Liver (tissue), 9 donors: ENCODE measurements around the gene SLC8A3. TPM values are rescaled to one million over a fixed set of nuclear protein-coding genes. Genes with fewer than 3 reads are reported as not detected.

ENCODE experiments used
- DNase-seq: peaks from one replicate; pipeline ENCODE4 v3.0.0-alpha.2; 2017; ENCODE audit warnings: low spot score
- H3K27ac ChIP-seq, 2 donors: one replicate each; pipeline ENCODE4 v1.7.0; 2013; ENCODE audit warnings: inconsistent platforms in 2 of 2, low read length in 2 of 2, control low read depth in 1 of 2, low read depth in 1 of 2, mild to moderate bottlenecking in 1 of 2
- H3K27me3 ChIP-seq, 4 donors: one replicate each; pipeline versions ENCODE4 v1.6.1 to v1.7.0; 2013; ENCODE audit warnings: low read length in 3 of 4, inconsistent platforms in 1 of 4, mild to moderate bottlenecking in 1 of 4, moderate library complexity in 1 of 4; ENCODE audit not compliant: control insufficient read depth in 4 of 4, insufficient read depth in 4 of 4
- H3K36me3 ChIP-seq, 4 donors: one replicate each; pipeline versions ENCODE4 v1.6.1 to v1.7.0; 2013; ENCODE audit warnings: low read length in 3 of 4, mild to moderate bottlenecking in 3 of 4, low read depth in 1 of 4, moderate library complexity in 1 of 4; ENCODE audit not compliant: control insufficient read depth in 4 of 4, insufficient read depth in 3 of 4
- H3K4me1 ChIP-seq, 4 donors: one replicate each; pipeline versions ENCODE4 v1.6.1 to v1.7.0; 2013; ENCODE audit warnings: low read length in 3 of 4, mild to moderate bottlenecking in 3 of 4, moderate library complexity in 1 of 4; ENCODE audit not compliant: control insufficient read depth in 4 of 4, insufficient read depth in 4 of 4
- H3K4me3 ChIP-seq, 3 donors: one replicate each; pipeline versions ENCODE4 v1.6.1 to v1.7.0; 2013; ENCODE audit warnings: low read length in 3 of 3, control low read depth in 1 of 3, low read depth in 1 of 3, mild to moderate bottlenecking in 1 of 3
- H3K9ac ChIP-seq, 2 donors: one replicate each; pipeline ENCODE4 v1.7.0; 2013; ENCODE audit warnings: low read length in 2 of 2, mild to moderate bottlenecking in 2 of 2, moderate library complexity in 2 of 2, control low read depth in 1 of 2, low read depth in 1 of 2
- H3K9me3 ChIP-seq, 4 donors: one replicate each; pipeline versions ENCODE4 v1.6.1 to v1.7.0; 2013; ENCODE audit warnings: low read length in 3 of 4; ENCODE audit not compliant: control insufficient read depth in 4 of 4
- CTCF ChIP-seq: fragments of 150-350 bp; IDR thresholded peaks from 2 replicates; pipeline ENCODE4 v1.5.1; 2017; ENCODE audit warnings: improper control_type of control experiment, low read depth, low read length; ENCODE audit not compliant: missing input control
- EGR1 ChIP-seq, 2 donors: IDR thresholded peaks; 2 replicates each; pipeline ENCODE4 v1.6.1; 2016 to 2018; ENCODE audit warnings: antibody characterized with exemption in 2 of 2, low read depth in 2 of 2
- FOXA1 ChIP-seq: IDR thresholded peaks from 2 replicates; pipeline ENCODE4 v1.6.1; 2016; ENCODE audit warnings: antibody characterized with exemption
- FOXA2 ChIP-seq: IDR thresholded peaks from 2 replicates; pipeline ENCODE4 v1.6.1; 2016; ENCODE audit warnings: antibody characterized with exemption
- GABPA ChIP-seq, 2 donors: IDR thresholded peaks in 1 of 2; conservative IDR thresholded peaks in 1 of 2; 2 replicates each; pipeline ENCODE4 v1.6.1; 2016; ENCODE audit warnings: antibody characterized with exemption in 2 of 2, mild to moderate bottlenecking in 1 of 2, moderate library complexity in 1 of 2
- HNF4A ChIP-seq, 2 donors: conservative IDR thresholded peaks; 2 replicates each; pipeline ENCODE4 v1.6.1; 2016; ENCODE audit warnings: antibody characterized with exemption in 2 of 2, mild to moderate bottlenecking in 2 of 2
- HNF4G ChIP-seq: IDR thresholded peaks from 2 replicates; pipeline ENCODE4 v1.6.1; 2016; ENCODE audit warnings: antibody characterized with exemption
- JUND ChIP-seq, 2 donors: IDR thresholded peaks; 2 replicates each; pipeline ENCODE4 v1.6.1; 2016; ENCODE audit warnings: antibody characterized with exemption in 2 of 2
- MAX ChIP-seq: IDR thresholded peaks from 2 replicates; pipeline ENCODE4 v1.6.1; 2016; ENCODE audit warnings: antibody characterized with exemption
- NR2F2 ChIP-seq: IDR thresholded peaks from 2 replicates; pipeline ENCODE4 v1.6.1; 2016; ENCODE audit warnings: antibody characterized with exemption
- REST ChIP-seq: IDR thresholded peaks from 2 replicates; pipeline ENCODE4 v1.6.1; 2016; ENCODE audit warnings: antibody characterized with exemption, mild to moderate bottlenecking
- RXRA ChIP-seq, 2 donors: IDR thresholded peaks; 2 replicates each; pipeline ENCODE4 v1.6.1; 2017 to 2018; ENCODE audit warnings: antibody characterized with exemption in 2 of 2, mild to moderate bottlenecking in 1 of 2
- TAF1 ChIP-seq: conservative IDR thresholded peaks from 2 replicates; pipeline ENCODE4 v1.6.1; 2016; ENCODE audit warnings: antibody characterized with exemption, mild to moderate bottlenecking
- YY1 ChIP-seq: IDR thresholded peaks from 2 replicates; pipeline ENCODE4 v1.6.1; 2016; ENCODE audit warnings: antibody characterized with exemption, mild to moderate bottlenecking
- ZBTB33 ChIP-seq: IDR thresholded peaks from 2 replicates; pipeline ENCODE4 v1.6.1; 2016; ENCODE audit warnings: antibody characterized with exemption
- WGBS: extraction: QIAGEN DNeasy Blood & Tissue Kit; methylation state at CpG from one replicate; pipeline ENCODE4 v1.1.7; 2013; 5-methylcytosine and 5-hydroxymethylcytosine counted together
- polyA plus RNA-seq, 2 donors: library from polyadenylated mRNA; stranded (reverse) in 1 of 2; unstranded in 1 of 2; fragments of 200-250 nt in 1 of 2; fragments of >200 nt in 1 of 2; fragmentation: Nextera tagmentation in 1 of 2; extraction: Ambion mirVana in 1 of 2; gene quantifications; one replicate each; pipeline versions ENCODE4 v1.2.1 to v1.2.3, GENCODE V29; 2013 to 2015
- total RNA-seq, 2 donors: library from RNA; depleted of rRNA; stranded (reverse); fragments of >200 nt; gene quantifications; one replicate each; pipeline ENCODE4 v1.2.3, GENCODE V29; 2014
- donor health status: healthy.
- donor health status: healthy.
- donor health status: healthy.
- donor health status: healthy.
- donor health status: healthy.

Gene SLC8A3
- total and polyA plus RNA-seq, 4 donors, result 0.05 to 0.56 (median 0.10) TPM; not detected in 1

GRCh38 chr14:70093156-70093555, 95.6 kb downstream of the SLC8A3 start:
- Histone ChIP-seq H3K27me3 (no peaks in the 10 kb centered on the region), H3K9ac (no peak overlapping the region), H3K9me3 (no peaks in the 10 kb centered on the region), H3K4me3 (no peak overlapping the region), H3K27ac (no peak overlapping the region), H3K36me3 (no peaks in the 10 kb centered on the region), H3K4me1 (no peaks in the 10 kb centered on the region)
- no peak for TF ChIP-seq NR2F2
- no peak for TF ChIP-seq FOXA2
- TF ChIP-seq HNF4G, result no peak
- no peak for TF ChIP-seq YY1
- TF ChIP-seq REST, result no peak
- no peak for TF ChIP-seq GABPA (IDR thresholded peaks at IDR 0.05 in 1 of 2, conservative IDR thresholded peaks at IDR 0.05 in 1 of 2)
- TF ChIP-seq TAF1, result no peak
- no peak for TF ChIP-seq HNF4A (conservative IDR thresholded peaks at IDR 0.05)
- TF ChIP-seq CTCF, result no peak
- WGBS, result 91% methylated on average over 2 of the region's 2 CpGs
- no peak for DNase-seq

- H3K27me3 ChIP-seq, result no peaks in the 10 kb centered on the region
- H3K36me3 ChIP-seq, result no peaks in the 10 kb centered on the region
- no peak overlapping the region for H3K9ac ChIP-seq
- WGBS, result 4% methylated on average over 2 of the region's 2 CpGs
- TF ChIP-seq TAF1 (no peak), GABPA (IDR thresholded peaks at IDR 0.05 in 1 of 2, conservative IDR thresholded peaks at IDR 0.05 in 1 of 2) (no peak)
- DNase-seq, result no peak
- no peak overlapping the region for H3K27ac ChIP-seq
- no peak overlapping the region for H3K4me3 ChIP-seq
- H3K4me1 ChIP-seq, result no peaks in the 10 kb centered on the region
- no peaks in the 10 kb centered on the region for H3K9me3 ChIP-seq
Measured at GRCh38 chr14:70087380-70087697, 101.4 kb downstream of the SLC8A3 start.

GRCh38 chr14:70086685-70087379, 101.9 kb downstream of the SLC8A3 start:
- no peaks in the 10 kb centered on the region for H3K27me3 ChIP-seq
- WGBS, result 38% methylated on average over 5 of the region's 5 CpGs
- TF ChIP-seq TAF1 (no peak), HNF4A (conservative IDR thresholded peaks at IDR 0.05) (peak in 1 of 2 donors; percentile 27), JUND (IDR thresholded peaks at IDR 0.05) (no peak), CTCF (peak; percentile 60), RXRA (IDR thresholded peaks at IDR 0.05) (no peak), MAX (no peak), FOXA1 (no peak), ZBTB33 (no peak), HNF4G (no peak), YY1 (no peak), FOXA2 (no peak), GABPA (IDR thresholded peaks at IDR 0.05 in 1 of 2, conservative IDR thresholded peaks at IDR 0.05 in 1 of 2) (no peak), EGR1 (IDR thresholded peaks at IDR 0.05; ENCODE audit: low read depth in 2 of 2) (no peak)

More at GRCh38 chr14:70086685-70087379, 101.9 kb downstream of the SLC8A3 start:
- H3K9ac ChIP-seq, result no peak overlapping the region
- H3K27ac ChIP-seq, result no peak overlapping the region
- no peaks in the 10 kb centered on the region for H3K9me3 ChIP-seq
- no peaks in the 10 kb centered on the region for H3K4me1 ChIP-seq
- no peak for DNase-seq
- no peak overlapping the region for H3K4me3 ChIP-seq
- no peaks in the 10 kb centered on the region for H3K36me3 ChIP-seq
